PFSK-1 (cell line): ENCODE measurements around the gene MAGI1.

Source experiments
- POLR2AphosphoS5 ChIP-seq: IDR thresholded peaks from 2 replicates; pipeline ENCODE4 v1.6.1; 2012; ENCODE audit warnings: low read depth, mild to moderate bottlenecking, control low read depth, low read length, moderate library complexity
- SIN3A ChIP-seq: IDR thresholded peaks from 2 replicates; pipeline ENCODE4 v1.6.1; 2012; ENCODE audit warnings: mild to moderate bottlenecking, low read length, moderate library complexity, borderline replicate concordance; ENCODE audit not compliant: insufficient read depth
- TF ChIP-seq, protein P1 (sequence below), 2 experiments: IDR thresholded peaks; 2 replicates each; pipeline versions ENCODE4 v1.6.1 to v1.8.0; 2011 to 2012; ENCODE audit warnings: low read depth in 2 of 2, low read length in 2 of 2, control low read depth in 1 of 2, inconsistent platforms in 1 of 2, mild to moderate bottlenecking in 1 of 2, moderate library complexity in 1 of 2; ENCODE audit not compliant: insufficient read depth in 1 of 2

DNA sequence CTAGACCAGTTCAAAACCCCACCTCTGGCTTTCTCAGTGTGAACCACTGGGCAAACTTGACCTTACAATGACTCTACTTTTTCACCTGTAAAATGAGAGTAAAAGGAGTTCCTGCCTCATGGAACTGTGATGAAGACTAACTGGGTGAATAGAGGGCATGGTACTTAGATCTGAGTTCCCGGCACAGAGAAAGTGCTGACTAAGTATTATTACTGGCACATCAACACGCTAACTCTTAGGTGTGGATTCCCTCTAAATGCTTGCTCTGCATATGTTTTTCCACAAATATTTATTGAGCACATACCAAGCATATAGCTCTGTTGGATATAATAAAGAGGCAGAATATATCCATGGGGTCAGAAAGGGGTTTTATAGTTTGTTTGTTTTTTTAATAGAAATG, 437.8 kb downstream of the MAGI1 start:
- TF ChIP-seq POLR2AphosphoS5 (no peak), SIN3A (no peak)
- TF ChIP-seq, protein P1, sequence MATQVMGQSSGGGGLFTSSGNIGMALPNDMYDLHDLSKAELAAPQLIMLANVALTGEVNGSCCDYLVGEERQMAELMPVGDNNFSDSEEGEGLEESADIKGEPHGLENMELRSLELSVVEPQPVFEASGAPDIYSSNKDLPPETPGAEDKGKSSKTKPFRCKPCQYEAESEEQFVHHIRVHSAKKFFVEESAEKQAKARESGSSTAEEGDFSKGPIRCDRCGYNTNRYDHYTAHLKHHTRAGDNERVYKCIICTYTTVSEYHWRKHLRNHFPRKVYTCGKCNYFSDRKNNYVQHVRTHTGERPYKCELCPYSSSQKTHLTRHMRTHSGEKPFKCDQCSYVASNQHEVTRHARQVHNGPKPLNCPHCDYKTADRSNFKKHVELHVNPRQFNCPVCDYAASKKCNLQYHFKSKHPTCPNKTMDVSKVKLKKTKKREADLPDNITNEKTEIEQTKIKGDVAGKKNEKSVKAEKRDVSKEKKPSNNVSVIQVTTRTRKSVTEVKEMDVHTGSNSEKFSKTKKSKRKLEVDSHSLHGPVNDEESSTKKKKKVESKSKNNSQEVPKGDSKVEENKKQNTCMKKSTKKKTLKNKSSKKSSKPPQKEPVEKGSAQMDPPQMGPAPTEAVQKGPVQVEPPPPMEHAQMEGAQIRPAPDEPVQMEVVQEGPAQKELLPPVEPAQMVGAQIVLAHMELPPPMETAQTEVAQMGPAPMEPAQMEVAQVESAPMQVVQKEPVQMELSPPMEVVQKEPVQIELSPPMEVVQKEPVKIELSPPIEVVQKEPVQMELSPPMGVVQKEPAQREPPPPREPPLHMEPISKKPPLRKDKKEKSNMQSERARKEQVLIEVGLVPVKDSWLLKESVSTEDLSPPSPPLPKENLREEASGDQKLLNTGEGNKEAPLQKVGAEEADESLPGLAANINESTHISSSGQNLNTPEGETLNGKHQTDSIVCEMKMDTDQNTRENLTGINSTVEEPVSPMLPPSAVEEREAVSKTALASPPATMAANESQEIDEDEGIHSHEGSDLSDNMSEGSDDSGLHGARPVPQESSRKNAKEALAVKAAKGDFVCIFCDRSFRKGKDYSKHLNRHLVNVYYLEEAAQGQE (IDR thresholded peaks at IDR 0.05; ENCODE audit: insufficient read depth in 1 of 2, low read depth in 2 of 2, low read length in 2 of 2): no peak
